GM12865 (cell line): Measurements from ENCODE around the gene BSN.
A peak's percentile ranks its signal among the peaks of the same experiment; 100 is the strongest.

Experiments used
- DNase-seq: peaks from one replicate; pipeline ENCODE4 v3.0.0; 2010; ENCODE audit warnings: low read depth
- H3K4me3 ChIP-seq: 2 replicates; pipeline ENCODE4 v1.5.1; 2011; ENCODE audit warnings: mild to moderate bottlenecking, low read depth, low read length, control low read depth
- CTCF ChIP-seq: IDR thresholded peaks from 2 replicates; pipeline ENCODE4 v1.5.1; 2011; ENCODE audit warnings: low read length, control low read depth, low read depth, inconsistent platforms; ENCODE audit not compliant: insufficient read depth; ENCODE audit errors: missing control alignments

Gene BSN

GRCh38 chr3:49601358-49602048 lies 47.2 kb downstream of the BSN start:
- TF ChIP-seq CTCF = no peak
- no peak overlapping the region for H3K4me3 ChIP-seq
- no peak for DNase-seq

- no peak overlapping the region for H3K4me3 ChIP-seq
- no peak for TF ChIP-seq CTCF
- no peak for DNase-seq
Measured at GRCh38 chr3:49602049-49602554, 47.8 kb downstream of the BSN start.

GRCh38 chr3:49602877-49603411 lies 48.7 kb downstream of the BSN start:
- H3K4me3 ChIP-seq = no peak overlapping the region
- TF ChIP-seq CTCF = no peak
- DNase-seq = peak; percentile 12

GRCh38 chr3:49606427-49606826 lies 52.1 kb downstream of the BSN start:
- no peak for TF ChIP-seq CTCF
- no peak for DNase-seq
- H3K4me3 ChIP-seq = no peak overlapping the region

GRCh38 chr3:49607105-49607591 lies 52.9 kb downstream of the BSN start:
- no peak for TF ChIP-seq CTCF
- no peak overlapping the region for H3K4me3 ChIP-seq
- DNase-seq = no peak

GRCh38 chr3:49607796-49608195 lies 53.5 kb downstream of the BSN start:
- no peak overlapping the region for H3K4me3 ChIP-seq
- TF ChIP-seq CTCF = peak; percentile 34
- no peak for DNase-seq
